Measurements from ENCODE around the gene KDELR3.

DNA sequence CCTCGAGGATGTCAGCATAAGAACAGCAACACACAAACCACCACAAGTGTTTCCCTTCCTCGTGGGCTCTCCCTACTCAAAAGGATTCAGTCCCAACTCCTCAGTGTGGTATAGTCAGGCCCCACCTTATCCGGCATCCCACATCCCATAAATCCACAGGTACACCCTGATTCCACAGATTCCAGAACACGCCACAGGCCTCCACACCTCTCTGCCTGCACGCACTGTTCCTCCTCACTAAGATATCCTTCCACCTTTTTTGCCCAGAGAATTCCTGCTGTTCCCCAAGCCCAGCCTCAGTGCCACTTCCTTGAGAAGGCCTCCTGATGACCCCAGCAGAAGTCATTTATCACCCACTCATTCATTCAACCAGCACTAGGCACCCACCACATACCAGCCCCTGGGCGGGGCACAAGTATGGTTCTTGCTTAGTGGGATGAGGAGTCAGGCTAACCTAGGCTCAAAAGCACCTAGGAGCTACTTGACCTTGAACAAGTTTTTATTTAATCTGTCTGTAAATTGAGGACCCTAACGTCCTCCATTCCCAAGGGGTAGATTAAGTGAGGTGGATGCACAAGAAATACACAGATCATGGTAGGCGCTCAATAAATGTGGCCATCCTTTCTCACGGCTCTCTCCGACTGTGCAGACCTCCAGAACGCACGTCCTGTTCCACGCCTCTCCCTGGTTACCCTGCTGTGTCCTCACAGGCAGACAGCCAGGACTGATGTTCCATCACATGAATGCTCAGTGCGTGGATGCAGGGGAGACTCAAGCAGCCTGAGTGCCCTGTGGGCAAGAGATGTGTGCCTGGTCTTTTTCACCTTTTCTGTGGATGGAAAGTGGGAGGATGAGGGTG, 10.8 kb upstream of the KDELR3 start:
- TF ChIP-seq EZH2 (IDR thresholded peaks at IDR 0.05; ENCODE audit: borderline replicate concordance, low read length) = no peak
- TF ChIP-seq, protein P1, sequence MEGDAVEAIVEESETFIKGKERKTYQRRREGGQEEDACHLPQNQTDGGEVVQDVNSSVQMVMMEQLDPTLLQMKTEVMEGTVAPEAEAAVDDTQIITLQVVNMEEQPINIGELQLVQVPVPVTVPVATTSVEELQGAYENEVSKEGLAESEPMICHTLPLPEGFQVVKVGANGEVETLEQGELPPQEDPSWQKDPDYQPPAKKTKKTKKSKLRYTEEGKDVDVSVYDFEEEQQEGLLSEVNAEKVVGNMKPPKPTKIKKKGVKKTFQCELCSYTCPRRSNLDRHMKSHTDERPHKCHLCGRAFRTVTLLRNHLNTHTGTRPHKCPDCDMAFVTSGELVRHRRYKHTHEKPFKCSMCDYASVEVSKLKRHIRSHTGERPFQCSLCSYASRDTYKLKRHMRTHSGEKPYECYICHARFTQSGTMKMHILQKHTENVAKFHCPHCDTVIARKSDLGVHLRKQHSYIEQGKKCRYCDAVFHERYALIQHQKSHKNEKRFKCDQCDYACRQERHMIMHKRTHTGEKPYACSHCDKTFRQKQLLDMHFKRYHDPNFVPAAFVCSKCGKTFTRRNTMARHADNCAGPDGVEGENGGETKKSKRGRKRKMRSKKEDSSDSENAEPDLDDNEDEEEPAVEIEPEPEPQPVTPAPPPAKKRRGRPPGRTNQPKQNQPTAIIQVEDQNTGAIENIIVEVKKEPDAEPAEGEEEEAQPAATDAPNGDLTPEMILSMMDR (conservative IDR thresholded peaks at IDR 0.05 in 1 of 2, IDR thresholded peaks at IDR 0.05 in 1 of 2; ENCODE audit: extremely low read depth in 1 of 2, insufficient read depth in 1 of 2, low read depth in 1 of 2, low read length in 2 of 2) = no peak

Measured in mammary epithelial cell (primary cell).